GM21786 (cell line): ENCODE measurements around the gene TRDN.
"Not testable (repeated sequence)": the region's sequence is repeated elsewhere in the genome, so short reads cannot be mapped to it uniquely, and the experiment has no call there.

Source experiments
- ATAC-seq: cut with Tn5 transposase; IDR thresholded peaks from one replicate; pipeline ENCODE4 v1.9.1; 2021; ENCODE audit not compliant: unreplicated experiment

Gene TRDN

DNA sequence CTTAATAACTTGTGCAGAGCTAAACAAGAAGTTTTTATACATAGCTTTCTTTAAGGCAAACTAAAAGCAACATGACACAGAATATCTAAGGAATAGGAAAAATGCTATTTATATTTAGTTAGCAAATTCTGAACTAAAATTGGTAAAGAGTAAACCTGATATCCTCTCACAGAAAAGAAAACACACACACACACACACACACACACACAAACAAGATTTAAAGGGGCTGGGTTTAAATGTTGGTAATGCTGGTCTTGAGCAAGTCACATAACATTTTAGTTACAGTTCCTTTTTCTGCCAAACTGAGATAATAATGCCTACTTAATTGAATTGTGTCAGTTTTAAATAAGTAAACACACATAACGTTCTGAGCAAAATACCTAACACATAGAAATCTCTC is 1.6 kb downstream of the TRDN start:
- no peak for ATAC-seq

GRCh38 chr6:123632641-123633040 is 4.1 kb downstream of the TRDN start:
- ATAC-seq = no peak

DNA sequence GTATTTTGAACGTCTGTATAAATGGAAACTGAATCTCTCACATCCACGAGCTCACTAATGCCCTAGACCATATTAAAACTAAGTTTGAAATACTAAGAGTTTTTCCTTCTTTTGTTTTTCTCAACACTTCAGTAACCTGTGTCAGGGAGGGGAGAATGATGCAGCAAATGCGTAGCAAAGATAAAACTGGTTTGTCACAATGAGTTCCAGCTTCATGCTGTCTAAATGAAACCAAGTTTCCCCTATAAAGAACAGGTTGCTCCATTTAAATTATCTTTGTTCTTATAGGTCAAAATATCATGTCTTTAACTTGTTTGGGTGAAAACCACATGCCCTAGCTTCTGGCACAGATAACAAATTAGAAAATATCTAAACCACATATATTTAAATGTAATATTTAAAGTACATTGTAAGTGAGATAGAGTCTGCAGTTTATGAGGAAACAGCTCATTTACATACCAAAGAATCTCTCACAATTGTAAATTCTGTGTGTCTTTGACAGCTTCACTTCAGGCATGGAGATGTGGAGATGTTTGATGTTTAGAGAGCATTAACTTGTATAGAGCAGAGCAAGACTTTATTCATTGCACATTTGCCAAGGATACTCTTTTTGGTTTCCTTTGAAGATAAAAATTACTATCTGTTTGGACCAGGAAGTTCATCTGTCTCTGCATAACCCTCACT is 7.3 kb downstream of the TRDN start:
- ATAC-seq = no peak

DNA sequence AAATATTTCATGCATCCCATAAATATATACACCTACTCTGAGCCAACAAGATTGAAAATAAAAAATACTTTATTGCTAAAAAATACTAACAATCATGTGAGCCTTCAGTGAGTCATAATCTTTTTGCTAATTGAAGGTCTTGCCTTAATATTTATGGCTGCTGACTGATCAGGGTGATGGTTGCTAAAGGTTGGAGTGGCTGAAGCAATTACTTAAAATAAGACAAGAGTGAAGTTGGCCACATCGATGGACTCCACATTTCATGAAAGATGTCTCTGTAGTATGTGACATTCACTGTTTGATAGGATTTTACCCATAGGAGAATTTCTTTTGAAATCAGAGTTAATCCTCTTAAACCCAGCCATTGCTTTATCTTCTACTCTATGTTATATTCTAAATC is 11.1 kb downstream of the TRDN start:
- ATAC-seq = no peak

GRCh38 chr6:123622780-123623179 is 14.0 kb downstream of the TRDN start:
- ATAC-seq = no peak

DNA sequence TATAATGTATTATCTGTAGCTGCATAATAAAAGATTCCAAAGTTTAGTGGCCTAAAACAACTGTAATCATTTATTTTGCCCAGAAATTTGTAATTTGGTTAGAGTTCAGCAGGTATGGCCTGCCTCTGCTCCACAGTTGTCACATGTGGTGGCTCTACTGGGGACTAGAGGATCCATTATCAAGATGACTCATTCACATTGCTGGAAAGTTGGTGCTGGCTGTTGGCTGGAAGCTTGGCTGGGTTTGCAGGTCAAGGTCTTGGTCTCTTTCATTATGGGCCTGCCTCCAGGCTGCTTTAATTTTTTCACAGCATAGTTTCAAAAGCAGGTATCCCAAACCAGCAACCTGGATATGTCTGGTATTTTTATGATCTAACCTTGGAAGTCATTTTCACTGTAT is 17.6 kb downstream of the TRDN start:
- no peak for ATAC-seq

DNA sequence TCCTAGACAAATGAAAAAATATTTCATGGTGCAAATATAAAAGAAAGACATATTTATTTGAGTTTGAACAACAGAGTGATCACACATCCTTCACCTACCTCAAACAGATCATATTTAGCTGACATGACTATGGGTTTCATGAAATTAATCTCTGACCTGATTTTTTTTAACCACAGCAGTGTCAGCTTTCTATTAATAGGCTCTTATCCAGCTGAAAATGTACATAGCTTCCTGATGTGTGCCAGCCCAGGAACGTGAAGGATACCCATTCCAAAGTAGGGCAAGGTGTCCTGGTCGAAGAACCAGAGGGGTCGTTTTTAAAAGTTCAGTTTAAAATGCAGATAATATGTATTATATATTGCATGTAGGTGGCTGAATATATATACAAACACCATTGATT is 19.8 kb downstream of the TRDN start:
- no peak for ATAC-seq

DNA sequence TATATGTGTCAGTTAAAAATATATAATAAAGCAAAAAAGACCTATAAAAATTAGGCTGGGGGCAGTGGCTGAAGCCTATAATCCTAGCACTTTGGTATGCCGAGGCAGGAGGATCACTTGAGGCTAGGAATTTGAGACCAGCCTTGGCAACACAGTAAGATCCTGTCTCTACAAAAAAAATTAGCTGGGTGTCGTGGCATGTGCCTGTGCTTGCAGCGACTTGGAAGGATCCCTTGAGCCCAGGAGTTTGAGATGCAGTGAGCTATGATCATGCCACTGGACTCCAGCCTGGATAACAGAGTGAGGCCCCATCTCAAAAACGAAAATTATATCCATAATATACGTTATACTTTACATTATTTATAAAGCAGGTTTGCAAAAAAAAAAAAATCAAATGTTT is 20.7 kb downstream of the TRDN start:
- no peak for ATAC-seq

GRCh38 chr6:123610779-123611178 is 26.0 kb downstream of the TRDN start:
- ATAC-seq = no peak

DNA sequence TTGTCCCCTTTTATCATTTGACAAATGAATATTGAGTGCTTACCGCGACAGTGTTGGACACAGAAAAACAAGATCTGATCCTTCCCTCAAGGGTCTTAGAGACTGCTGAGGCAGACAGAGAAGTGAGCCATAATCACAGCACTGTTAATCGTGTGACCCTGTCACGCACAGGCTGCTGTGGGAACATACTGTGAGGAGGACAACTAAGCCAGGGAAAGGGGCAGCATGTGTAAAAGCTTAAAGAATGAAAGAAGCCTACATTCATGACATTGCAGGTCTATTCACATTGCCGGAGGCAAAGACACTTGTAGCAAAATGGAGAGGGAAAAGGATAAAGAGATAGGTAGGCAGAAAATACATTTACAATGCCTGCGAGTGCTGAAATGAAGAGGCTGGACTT is 32.7 kb downstream of the TRDN start:
- ATAC-seq = no peak

GRCh38 chr6:123598011-123598410 is 38.7 kb downstream of the TRDN start:
- ATAC-seq = peak; percentile 93

GRCh38 chr6:123594776-123595175 is 42.0 kb downstream of the TRDN start:
- ATAC-seq = no peak

GRCh38 chr6:123592426-123592825 is 44.3 kb downstream of the TRDN start:
- no peak for ATAC-seq

DNA sequence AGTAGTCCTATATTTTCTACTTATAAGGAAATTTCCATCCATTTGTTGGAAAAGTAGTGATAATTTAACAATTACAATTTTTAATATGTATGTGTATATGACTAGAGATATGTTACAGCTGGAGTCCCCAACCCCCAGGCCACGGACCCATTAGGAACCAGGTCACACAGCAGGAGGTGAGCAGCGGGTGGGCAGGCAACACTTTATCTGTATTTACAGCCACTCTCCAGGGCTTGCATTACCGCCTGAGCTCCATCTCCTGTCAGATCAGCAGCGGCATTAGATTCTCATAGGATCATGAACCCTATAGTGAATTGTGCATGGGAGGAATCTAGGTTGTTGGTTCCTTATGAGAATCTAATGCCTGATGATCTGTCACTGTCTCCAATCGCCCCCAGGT is 46.8 kb downstream of the TRDN start:
- ATAC-seq = no peak

DNA sequence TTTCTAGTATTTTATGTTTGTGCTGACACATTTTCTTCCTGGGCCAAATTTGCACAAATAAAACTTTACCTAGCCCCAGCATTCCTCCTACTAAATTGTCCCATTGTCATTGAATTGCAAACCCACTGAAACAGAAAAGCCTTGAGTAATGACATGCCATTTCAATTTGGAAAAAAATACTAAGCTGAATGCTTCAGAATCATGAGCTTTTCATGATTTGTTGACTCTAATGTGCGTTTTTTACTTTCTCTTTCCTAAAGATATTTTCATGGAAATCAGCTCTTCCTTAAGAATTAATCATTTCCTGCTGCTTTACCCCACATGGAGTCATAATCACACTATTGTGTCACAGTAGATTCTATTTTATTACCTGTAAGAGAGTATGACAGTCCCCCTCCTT is 47.4 kb downstream of the TRDN start:
- ATAC-seq = no peak

GRCh38 chr6:123588546-123588895 is 48.2 kb downstream of the TRDN start:
- no peak for ATAC-seq

DNA sequence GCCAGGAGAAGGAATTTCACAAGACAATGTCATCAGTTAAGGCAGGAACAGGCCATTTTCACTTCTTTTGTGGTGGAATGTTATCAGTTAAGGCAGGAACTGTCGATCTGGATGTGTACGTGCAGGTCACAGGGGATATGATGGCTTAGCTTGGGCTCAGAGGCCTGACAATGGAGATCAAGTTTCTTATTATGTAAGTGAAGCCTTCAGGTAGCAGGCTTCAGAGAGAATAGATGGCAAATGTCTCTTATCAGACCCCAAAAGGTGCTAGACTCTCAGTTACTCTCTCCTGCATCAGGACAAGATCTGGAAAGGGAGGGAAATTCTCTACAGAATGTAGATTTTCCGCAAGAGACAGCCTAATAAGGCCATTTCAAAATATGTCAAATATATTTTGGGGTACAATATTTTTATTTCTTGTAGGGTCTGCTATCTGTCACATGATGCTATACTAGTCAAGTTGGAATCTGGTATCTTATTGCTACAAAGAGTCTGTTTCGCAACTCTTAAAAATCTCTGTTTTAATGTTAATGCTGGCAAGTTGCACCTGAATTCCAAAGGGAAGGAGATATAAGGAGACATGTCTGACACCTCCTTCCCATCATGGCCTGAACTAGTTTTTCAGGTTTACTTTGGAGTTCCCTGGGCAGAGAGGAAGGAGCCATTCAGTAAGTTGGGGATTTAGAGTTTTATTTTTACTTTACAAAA is 48.8 kb downstream of the TRDN start:
- no peak for ATAC-seq

DNA sequence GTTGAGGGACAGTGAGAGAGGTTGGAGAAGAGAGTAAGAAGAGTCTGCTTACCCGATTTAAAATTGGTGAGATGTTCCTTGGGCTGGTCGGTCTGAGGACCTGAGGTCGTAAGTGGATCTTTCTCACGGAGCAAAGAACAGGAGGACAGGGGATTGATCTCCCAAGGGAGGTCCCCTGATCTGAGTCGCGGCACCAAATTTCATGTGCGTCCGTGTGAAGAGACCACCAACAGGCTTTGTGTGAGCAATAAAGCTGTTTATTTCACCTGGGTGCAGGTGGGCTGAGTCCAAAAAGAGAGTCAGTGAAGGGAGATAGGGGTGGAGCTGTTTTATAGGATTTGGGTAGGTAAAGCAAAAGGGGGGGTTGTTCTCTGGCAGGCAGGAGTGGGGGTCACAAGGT is 49.3 kb downstream of the TRDN start:
- ATAC-seq = not testable (repeated sequence)

GRCh38 chr6:123580331-123580730 is 56.4 kb downstream of the TRDN start:
- ATAC-seq = no peak

DNA sequence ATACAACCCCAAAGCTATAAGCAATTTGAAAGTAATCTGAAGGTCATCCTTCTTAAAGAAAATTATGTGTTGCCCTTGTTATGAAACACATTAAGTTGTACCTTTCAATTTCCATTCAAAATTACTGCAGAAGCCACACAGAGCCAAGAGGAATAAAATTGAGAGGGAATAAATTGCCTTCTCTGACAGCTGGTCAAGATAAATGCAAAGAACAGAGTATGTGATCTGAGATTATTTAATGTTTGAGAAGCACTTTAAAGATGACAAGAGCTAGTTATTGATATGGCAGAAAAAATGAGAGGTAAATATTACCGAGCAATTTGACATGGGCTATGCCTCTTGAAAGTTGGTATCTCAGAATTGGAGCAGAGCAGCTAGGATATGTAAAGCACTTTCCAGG is 61.6 kb downstream of the TRDN start:
- ATAC-seq = no peak

- ATAC-seq = no peak
Observed at GRCh38 chr6:123570813-123571684, 65.7 kb downstream of the TRDN start.

DNA sequence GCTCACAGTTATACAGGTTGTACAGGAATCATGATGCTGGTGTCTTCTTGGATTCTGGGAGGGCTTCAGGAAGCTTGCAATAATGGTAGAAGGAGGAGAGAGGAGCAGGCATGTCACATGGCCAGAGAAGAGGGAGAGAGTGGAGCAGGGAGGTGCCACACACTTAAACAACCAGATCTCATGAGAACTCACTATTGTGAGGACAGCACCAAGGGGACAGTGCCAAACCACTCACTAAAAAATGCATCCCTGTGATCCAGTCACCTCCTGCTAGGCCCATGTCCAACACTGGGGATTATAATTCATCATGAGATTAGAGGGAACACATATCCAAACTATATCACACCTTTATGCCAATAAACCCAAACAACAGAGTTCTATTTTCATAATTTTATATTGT is 67.2 kb downstream of the TRDN start:
- ATAC-seq = no peak
